H1 (cell line): Measurements from ENCODE around the gene CAB39L. TPM values are rescaled to one million over a fixed set of nuclear protein-coding genes. Genes with fewer than 3 reads are reported as not detected.

ENCODE experiments used
- NANOG ChIP-seq: IDR thresholded peaks from 2 replicates; pipeline ENCODE4 v1.6.1; 2011; ENCODE audit warnings: low read length, low read depth, mild to moderate bottlenecking, inconsistent platforms; ENCODE audit not compliant: insufficient read depth, poor library complexity, severe bottlenecking
- RBBP5 ChIP-seq: IDR thresholded peaks from 2 replicates; pipeline ENCODE4 v1.7.1; 2012; ENCODE audit warnings: low read depth, mild to moderate bottlenecking, inconsistent platforms, low read length, moderate library complexity, borderline replicate concordance
- polyA plus RNA-seq, 7 experiments: library from polyadenylated mRNA; depleted of rRNA in 3 of 7; stranded (reverse) in 5 of 7; unstranded in 2 of 7; fragments of >200 nt in 5 of 7; fragments of 200-250 nt in 2 of 7; gene quantifications; 1 replicate in 5 of 7; 2 replicates in 1 of 7; 4 replicates in 1 of 7; pipeline versions ENCODE4 v1.2.1 to v1.2.3, GENCODE V29; 2011 to 2013; ENCODE audit warnings: missing spikeins in 2 of 7, mixed read lengths in 2 of 7
- total RNA-seq: library from RNA; stranded (reverse); fragmentation: NEBNext Ultra II Directional; extraction: Animal tissue kit (Norgen Biotek cat#: 25700); gene quantifications from 2 replicates; pipeline ENCODE4 v1.2.1, GENCODE V29; 2021

Gene CAB39L
- total and polyA plus RNA-seq, 2 of the 8 experiments (the other 6 are each of a cell fraction or from before 2014, with no cell fraction given) = 2.5 to 4.8 TPM

DNA sequence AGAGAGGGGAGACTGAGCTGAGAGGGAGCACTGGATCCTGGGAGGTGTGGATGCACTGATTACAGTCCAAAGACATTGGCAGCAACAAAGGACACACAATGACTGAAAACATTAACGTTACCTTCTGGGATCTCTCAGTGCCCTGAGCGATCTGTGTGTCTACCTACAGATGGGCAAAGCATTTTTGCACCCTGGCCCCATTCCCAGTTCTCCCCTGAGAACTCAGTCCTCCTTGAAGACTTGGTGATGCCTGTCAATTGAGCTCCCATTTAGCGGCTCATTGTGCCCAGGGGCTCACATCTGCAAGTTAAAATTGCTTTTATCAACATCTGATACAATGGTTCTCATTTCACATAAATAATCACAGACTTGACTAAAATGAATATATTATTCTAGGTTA is 133.6 kb downstream of the CAB39L start (continued):
- TF ChIP-seq NANOG = no peak
- TF ChIP-seq RBBP5 = no peak
